ENCODE data around the gene ZNF827. TPM values are rescaled to one million over a fixed set of nuclear protein-coding genes. Genes with fewer than 3 reads are reported as not detected.
A peak's percentile ranks its signal among the peaks of the same experiment; 100 is the strongest.

Gene ZNF827
- total RNA-seq, 1 experiment from 2014 or later, result 19.1 TPM

- TF ChIP-seq REST (IDR thresholded peaks at IDR 0.05; ENCODE audit: low read depth), result no peak
- TF ChIP-seq CEBPB (IDR thresholded peaks at IDR 0.05; ENCODE audit: low read depth), result no peak
- no peak for DNase-seq (ENCODE audit: low read depth, low spot score)
- intact Hi-C loops (cut with micrococcal nuclease), result no loop called here
- Histone ChIP-seq H3K4me3 (replicated peaks in 1 of 2; ENCODE audit: low read depth in 1 of 2, low read length in 2 of 2) (no peak overlapping the region), H3K9me3 (ENCODE audit: control insufficient read depth in 1 of 2, insufficient read depth in 1 of 2, low read depth in 1 of 2, low read length in 2 of 2) (no peaks in the 10 kb centered on the region), H3K9me2 (ENCODE audit: insufficient read depth) (no peaks in the 10 kb centered on the region), H3K4me2 (ENCODE audit: low read length) (no peak overlapping the region), H3K36me3 (ENCODE audit: control insufficient read depth in 1 of 2, insufficient read depth in 2 of 2, low read length in 2 of 2) (no peaks in the 10 kb centered on the region), H4K20me1 (ENCODE audit: insufficient read depth) (no peaks in the 10 kb centered on the region), H3K9ac (ENCODE audit: low read length) (no peak overlapping the region), H3K27ac (ENCODE audit: low read depth, low read length) (no peak overlapping the region), H2AFZ (ENCODE audit: low read depth, low read length, poor library complexity, severe bottlenecking) (no peak overlapping the region), H3K4me1 (ENCODE audit: control insufficient read depth in 1 of 2, insufficient read depth in 2 of 2, low read length in 2 of 2) (peaks cover 0 to under 1% of the 10 kb centered on the region in 2 experiments; a peak in 1 of 4 replicates), H3K27me3 (ENCODE audit: insufficient read depth, low read length) (no peaks in the 10 kb centered on the region), H3K79me2 (ENCODE audit: insufficient read depth, low read length) (no peaks in the 10 kb centered on the region)
- no TSS peak for BruUV-seq (replicated peaks)
- ATAC-seq, result no peak
- CTCF ChIA-PET, result no interaction called here
- RAD21 ChIA-PET (ENCODE audit: low non-redundant PET in 1 of 2, low total read pairs in 2 of 2, uncharacterized antibody in 2 of 2, unreplicated experiment in 2 of 2), result no interaction called here
- POLR2A ChIA-PET, result no interaction called here
Observed at GRCh38 chr4:145827885-145828284, 110.7 kb downstream of the ZNF827 start.

GRCh38 chr4:145825255-145825654 is 113.4 kb downstream of the ZNF827 start:
- Histone ChIP-seq H3K27ac (ENCODE audit: low read depth, low read length) (no peak overlapping the region), H3K27me3 (ENCODE audit: insufficient read depth, low read length) (no peaks in the 10 kb centered on the region), H2AFZ (ENCODE audit: low read depth, low read length, poor library complexity, severe bottlenecking) (no peak overlapping the region), H3K79me2 (ENCODE audit: insufficient read depth, low read length) (no peaks in the 10 kb centered on the region), H3K4me1 (ENCODE audit: control insufficient read depth in 1 of 2, insufficient read depth in 2 of 2, low read length in 2 of 2) (peaks cover 0 to 8% of the 10 kb centered on the region in 2 experiments; a peak in 2 of 4 replicates), H3K9me2 (ENCODE audit: insufficient read depth) (no peaks in the 10 kb centered on the region), H3K9me3 (ENCODE audit: control insufficient read depth in 1 of 2, insufficient read depth in 1 of 2, low read depth in 1 of 2, low read length in 2 of 2) (no peaks in the 10 kb centered on the region), H3K36me3 (ENCODE audit: control insufficient read depth in 1 of 2, insufficient read depth in 2 of 2, low read length in 2 of 2) (no peaks in the 10 kb centered on the region), H4K20me1 (ENCODE audit: insufficient read depth) (no peaks in the 10 kb centered on the region), H3K4me3 (replicated peaks in 1 of 2; ENCODE audit: low read depth in 1 of 2, low read length in 2 of 2) (no peak overlapping the region), H3K4me2 (ENCODE audit: low read length) (no peak overlapping the region), H3K9ac (ENCODE audit: low read length) (no peak overlapping the region)
- DNase-seq (ENCODE audit: low read depth, low spot score) (no peak), ATAC-seq (peak; percentile 57; the same call in 1 of the 2 replicates)
- BruUV-seq (replicated peaks), result no TSS peak
- intact Hi-C loops (cut with micrococcal nuclease), result no loop called here
- CTCF ChIA-PET, result interaction anchor here (1.0 kb wide), 1 partner anchor 16 kb away, joined by 3 read pairs; no protein-coding TSS in a partner anchor
- RAD21 ChIA-PET (ENCODE audit: low non-redundant PET in 1 of 2, low total read pairs in 2 of 2, uncharacterized antibody in 2 of 2, unreplicated experiment in 2 of 2), result no interaction called here
- POLR2A ChIA-PET, result no interaction called here
- TF ChIP-seq TCF7L2 (IDR thresholded peaks at IDR 0.05; ENCODE audit: borderline replicate concordance, extremely low read depth, insufficient read depth, insufficient read length), result no peak
- no peak for TF ChIP-seq ZFX (IDR thresholded peaks at IDR 0.05)
- no peak for TF ChIP-seq RAD21 (IDR thresholded peaks at IDR 0.05; ENCODE audit: low read depth)
- no peak for TF ChIP-seq REST (IDR thresholded peaks at IDR 0.05; ENCODE audit: low read depth)
- no peak for TF ChIP-seq ZNF274 (IDR thresholded peaks at IDR 0.05; ENCODE audit: low read depth, low read length)
- TF ChIP-seq EGR1 (IDR thresholded peaks at IDR 0.05; ENCODE audit: low read depth), result no peak
- TF ChIP-seq SRF (IDR thresholded peaks at IDR 0.05; ENCODE audit: low read depth), result no peak
- no peak for TF ChIP-seq POLR2AphosphoS5 (IDR thresholded peaks at IDR 0.05; ENCODE audit: low read depth, low read length)
- no peak for TF ChIP-seq CBX3 (IDR thresholded peaks at IDR 0.05; ENCODE audit: low read depth)
- TF ChIP-seq FOSL1 (IDR thresholded peaks at IDR 0.05; ENCODE audit: low read depth), result no peak
- no peak for TF ChIP-seq POLR2A (IDR thresholded peaks at IDR 0.05; ENCODE audit: borderline replicate concordance, extremely low read depth, insufficient read depth, insufficient read length)
- no peak for TF ChIP-seq MAX (IDR thresholded peaks at IDR 0.05)
- no peak for TF ChIP-seq SP1 (IDR thresholded peaks at IDR 0.05; ENCODE audit: low read depth)
- TF ChIP-seq JUND (IDR thresholded peaks at IDR 0.05), result no peak
- TF ChIP-seq ATF3 (IDR thresholded peaks at IDR 0.05), result no peak

Measured in HCT116 (cell line).